Activated naive CD8-positive, alpha-beta T cell treated with anti-CD3 and anti-CD28 coated beads for 36 hours (primary cell): ENCODE measurements around the gene AIF1L. TPM values are rescaled to one million over a fixed set of nuclear protein-coding genes. Genes with fewer than 3 reads are reported as not detected.

Experiments
- DNase-seq: peaks from one replicate; pipeline ENCODE4 v3.0.0; 2021
- H3K27ac Mint-ChIP-seq: one replicate; pipeline ENCODE4 v1.8.0; 2022; ENCODE audit warnings: mild to moderate bottlenecking, moderate library complexity, mixed read lengths
- H3K27me3 Mint-ChIP-seq: one replicate; pipeline ENCODE4 v1.8.0; 2022; ENCODE audit warnings: mild to moderate bottlenecking, mixed read lengths
- H3K36me3 Mint-ChIP-seq: one replicate; pipeline ENCODE4 v1.8.0; 2021; ENCODE audit warnings: mild to moderate bottlenecking, mixed read lengths
- H3K4me1 Mint-ChIP-seq: one replicate; pipeline ENCODE4 v1.8.0; 2021; ENCODE audit warnings: mixed read lengths
- H3K4me3 Mint-ChIP-seq: one replicate; pipeline ENCODE4 v1.8.0; 2022; ENCODE audit warnings: mild to moderate bottlenecking, moderate library complexity, mixed read lengths
- H3K9me3 Mint-ChIP-seq: one replicate; pipeline ENCODE4 v1.8.0; 2022; ENCODE audit warnings: mixed read lengths
- total RNA-seq, 2 experiments: library from RNA; stranded (reverse); gene quantifications; one replicate each; pipeline ENCODE4 v1.2.3, GENCODE V29; 2021

Gene AIF1L
- total RNA-seq, 2 experiments from 2014 or later: 0.92 to 1.3 TPM

- no peak for DNase-seq
- no peak overlapping the region for H3K27ac Mint-ChIP-seq
- peaks cover 12% of the 10 kb centered on the region for H3K27me3 Mint-ChIP-seq
- no peaks in the 10 kb centered on the region for H3K9me3 Mint-ChIP-seq
- H3K4me1 Mint-ChIP-seq: no peaks in the 10 kb centered on the region
- no peak overlapping the region for H3K4me3 Mint-ChIP-seq
- H3K36me3 Mint-ChIP-seq: no peaks in the 10 kb centered on the region
These were observed 21.4 kb downstream of the AIF1L start for GRCh38 chr9:131117762-131118145.

GRCh38 chr9:131119600-131119999 is 23.3 kb downstream of the AIF1L start:
- Mint-ChIP-seq H3K36me3 (no peaks in the 10 kb centered on the region), H3K9me3 (no peaks in the 10 kb centered on the region), H3K27me3 (peaks cover 12% of the 10 kb centered on the region), H3K27ac (no peak overlapping the region), H3K4me3 (no peak overlapping the region), H3K4me1 (peaks cover under 1% of the 10 kb centered on the region)
- DNase-seq: no peak

- no peaks in the 10 kb centered on the region for H3K9me3 Mint-ChIP-seq
- peaks cover 5% of the 10 kb centered on the region for H3K36me3 Mint-ChIP-seq
- H3K4me1 Mint-ChIP-seq: peaks cover 6% of the 10 kb centered on the region
- no peak overlapping the region for H3K27ac Mint-ChIP-seq
- peaks cover 12% of the 10 kb centered on the region for H3K27me3 Mint-ChIP-seq
- no peak overlapping the region for H3K4me3 Mint-ChIP-seq
- no peak for DNase-seq
These were observed 24.4 kb downstream of the AIF1L start for GRCh38 chr9:131120620-131121228.

GRCh38 chr9:131121346-131121745 is 25.0 kb downstream of the AIF1L start:
- no peak for DNase-seq
- peaks cover 12% of the 10 kb centered on the region for H3K4me1 Mint-ChIP-seq
- H3K4me3 Mint-ChIP-seq: no peak overlapping the region
- H3K27me3 Mint-ChIP-seq: peaks cover 12% of the 10 kb centered on the region
- H3K9me3 Mint-ChIP-seq: no peaks in the 10 kb centered on the region
- peaks cover 9% of the 10 kb centered on the region for H3K36me3 Mint-ChIP-seq
- H3K27ac Mint-ChIP-seq: no peak overlapping the region

GRCh38 chr9:131122158-131122557 is 25.8 kb downstream of the AIF1L start:
- Mint-ChIP-seq H3K27ac (no peak overlapping the region), H3K4me1 (peaks cover 18% of the 10 kb centered on the region), H3K4me3 (no peak overlapping the region), H3K9me3 (no peaks in the 10 kb centered on the region), H3K27me3 (peaks cover 8% of the 10 kb centered on the region), H3K36me3 (peaks cover 9% of the 10 kb centered on the region)
- no peak for DNase-seq

GRCh38 chr9:131125038-131125287 is 28.6 kb downstream of the AIF1L start:
- peak overlapping the region; percentile 93 for H3K4me3 Mint-ChIP-seq
- DNase-seq: no peak
- peaks cover 31% of the 10 kb centered on the region for H3K4me1 Mint-ChIP-seq
- peaks cover 22% of the 10 kb centered on the region for H3K36me3 Mint-ChIP-seq
- H3K27me3 Mint-ChIP-seq: no peaks in the 10 kb centered on the region
- peak overlapping the region; percentile 96 for H3K27ac Mint-ChIP-seq
- no peaks in the 10 kb centered on the region for H3K9me3 Mint-ChIP-seq

GRCh38 chr9:131125288-131126058 is 29.1 kb downstream of the AIF1L start, which contains the start of gene NUP214:
NUP214 (plus strand) TSS chr9:131125586; CDS start chr9:131125705, 119 bp downstream.
- peak; percentile 99 for DNase-seq
- Mint-ChIP-seq H3K4me3 (peak within 1 kb of the TSS; percentile 93), H3K36me3 (peaks cover 23% of the 10 kb centered on the region), H3K4me1 (peaks cover 34% of the 10 kb centered on the region), H3K27me3 (no peaks in the 10 kb centered on the region), H3K27ac (peak within 1 kb of the TSS; percentile 96), H3K9me3 (no peaks in the 10 kb centered on the region)

- H3K4me1 Mint-ChIP-seq: peaks cover 35% of the 10 kb centered on the region
- no peaks in the 10 kb centered on the region for H3K9me3 Mint-ChIP-seq
- peak overlapping the region; percentile 93 for H3K4me3 Mint-ChIP-seq
- H3K36me3 Mint-ChIP-seq: peaks cover 24% of the 10 kb centered on the region
- H3K27me3 Mint-ChIP-seq: no peaks in the 10 kb centered on the region
- DNase-seq: no peak
- H3K27ac Mint-ChIP-seq: peak overlapping the region; percentile 96
These were observed 29.7 kb downstream of the AIF1L start for GRCh38 chr9:131126059-131126426.

- Mint-ChIP-seq H3K36me3 (peaks cover 35% of the 10 kb centered on the region), H3K4me3 (no peak overlapping the region), H3K9me3 (no peaks in the 10 kb centered on the region), H3K27ac (no peak overlapping the region), H3K27me3 (no peaks in the 10 kb centered on the region), H3K4me1 (peaks cover 39% of the 10 kb centered on the region)
- no peak for DNase-seq
These were observed 32.9 kb downstream of the AIF1L start for GRCh38 chr9:131129183-131129582.

- no peak for DNase-seq
- H3K27me3 Mint-ChIP-seq: no peaks in the 10 kb centered on the region
- no peaks in the 10 kb centered on the region for H3K9me3 Mint-ChIP-seq
- no peak overlapping the region for H3K4me3 Mint-ChIP-seq
- H3K27ac Mint-ChIP-seq: no peak overlapping the region
- no peaks in the 10 kb centered on the region for H3K4me1 Mint-ChIP-seq
- peaks cover 25% of the 10 kb centered on the region for H3K36me3 Mint-ChIP-seq
These were observed 42.3 kb downstream of the AIF1L start for GRCh38 chr9:131138676-131139075.

GRCh38 chr9:131140112-131140511 is 43.8 kb downstream of the AIF1L start:
- Mint-ChIP-seq H3K4me1 (no peaks in the 10 kb centered on the region), H3K9me3 (no peaks in the 10 kb centered on the region), H3K36me3 (peaks cover 25% of the 10 kb centered on the region), H3K4me3 (no peak overlapping the region), H3K27ac (no peak overlapping the region), H3K27me3 (no peaks in the 10 kb centered on the region)
- DNase-seq: no peak

- Mint-ChIP-seq H3K9me3 (no peaks in the 10 kb centered on the region), H3K27me3 (no peaks in the 10 kb centered on the region), H3K36me3 (peaks cover 25% of the 10 kb centered on the region), H3K4me1 (no peaks in the 10 kb centered on the region), H3K4me3 (no peak overlapping the region), H3K27ac (no peak overlapping the region)
- DNase-seq: no peak
These were observed 44.2 kb downstream of the AIF1L start for GRCh38 chr9:131140550-131140949.

GRCh38 chr9:131142160-131142559 is 45.8 kb downstream of the AIF1L start:
- DNase-seq: no peak
- H3K27me3 Mint-ChIP-seq: no peaks in the 10 kb centered on the region
- H3K27ac Mint-ChIP-seq: no peak overlapping the region
- H3K36me3 Mint-ChIP-seq: peaks cover 24% of the 10 kb centered on the region
- no peaks in the 10 kb centered on the region for H3K9me3 Mint-ChIP-seq
- H3K4me3 Mint-ChIP-seq: no peak overlapping the region
- H3K4me1 Mint-ChIP-seq: no peaks in the 10 kb centered on the region

- no peaks in the 10 kb centered on the region for H3K27me3 Mint-ChIP-seq
- H3K9me3 Mint-ChIP-seq: no peaks in the 10 kb centered on the region
- H3K27ac Mint-ChIP-seq: peak overlapping the region; percentile 43
- H3K36me3 Mint-ChIP-seq: peaks cover 19% of the 10 kb centered on the region
- H3K4me3 Mint-ChIP-seq: no peak overlapping the region
- no peak for DNase-seq
- H3K4me1 Mint-ChIP-seq: peaks cover 6% of the 10 kb centered on the region
These were observed 47.9 kb downstream of the AIF1L start for GRCh38 chr9:131144201-131144600.

GRCh38 chr9:131145245-131145644 is 48.9 kb downstream of the AIF1L start:
- Mint-ChIP-seq H3K9me3 (no peaks in the 10 kb centered on the region), H3K27me3 (no peaks in the 10 kb centered on the region), H3K27ac (no peak overlapping the region), H3K4me3 (no peak overlapping the region), H3K4me1 (peaks cover 12% of the 10 kb centered on the region), H3K36me3 (peaks cover 22% of the 10 kb centered on the region)
- DNase-seq: no peak

- DNase-seq: no peak
- Mint-ChIP-seq H3K4me1 (peaks cover 12% of the 10 kb centered on the region), H3K27me3 (no peaks in the 10 kb centered on the region), H3K36me3 (peaks cover 18% of the 10 kb centered on the region), H3K4me3 (no peak overlapping the region), H3K9me3 (no peaks in the 10 kb centered on the region), H3K27ac (no peak overlapping the region)
These were observed 49.9 kb downstream of the AIF1L start for GRCh38 chr9:131146186-131146585.
